ENCODE results near the gene GNAI3. TPM values are rescaled to one million over a fixed set of nuclear protein-coding genes. Genes with fewer than 3 reads are reported as not detected.

GNAI3 gene
- total and polyA plus RNA-seq, 2 of the 8 experiments (the other 6 are each of a cell fraction or from before 2014, with no cell fraction given): 4.0 to 9.8 TPM

GRCh38 chr1:109625176-109625575, 76.8 kb downstream of the GNAI3 start:
- Histone ChIP-seq H2BK20ac (ENCODE audit: low read length) (no peak overlapping the region), H4K91ac (replicated peaks; ENCODE audit: insufficient read length, low read length) (no peak overlapping the region), H3K23ac (ENCODE audit: insufficient read length) (no peak overlapping the region), H4K5ac (ENCODE audit: insufficient read length, low read depth, low read length) (no peak overlapping the region), H3K4ac (replicated peaks; ENCODE audit: insufficient read length, low read depth, low read length) (no peak overlapping the region), H2BK5ac (ENCODE audit: low read depth, low read length) (no peak overlapping the region), H2BK15ac (ENCODE audit: low read length) (no peak overlapping the region), H3K18ac (ENCODE audit: extremely low read depth, low read length) (no peak overlapping the region), H3K4me3 (ENCODE audit: extremely low read depth in 1 of 4, insufficient read depth in 2 of 4, low read depth in 3 of 4, low read length in 4 of 4) (no peak overlapping the region), H3K23me2 (ENCODE audit: low read depth, low read length) (peaks cover 6% of the 10 kb centered on the region), H2AK5ac (ENCODE audit: low read depth, low read length) (0 out of 2 replicates have a peak overlapping the region, but pooled peaks have one; percentile 53), H3K27me3 (replicated peaks in 1 of 4; ENCODE audit: control insufficient read depth in 3 of 4, extremely low read depth in 1 of 4, insufficient read depth in 3 of 4, low read length in 3 of 4) (no peaks in the 10 kb centered on the region), H2AFZ (ENCODE audit: low read length) (no peak overlapping the region), H3K9me3 (ENCODE audit: insufficient read depth in 2 of 2, low read depth in 1 of 2, low read length in 1 of 2) (no peaks in the 10 kb centered on the region), H3K9ac (replicated peaks in 1 of 4; ENCODE audit: extremely low read depth in 1 of 4, low read depth in 3 of 4, low read length in 3 of 4) (peak overlapping the region in 1 of 4 experiments; percentile 7; a peak in 1 of 7 replicates), H2BK12ac (ENCODE audit: low read depth, low read length) (no peak overlapping the region), H2BK120ac (replicated peaks; ENCODE audit: low read depth, low read length) (no peak overlapping the region), H3K79me2 (ENCODE audit: control insufficient read depth in 1 of 2, insufficient read depth in 2 of 2, low read length in 2 of 2) (peaks cover 0 to 37% of the 10 kb centered on the region in 2 experiments; a peak in 2 of 4 replicates), H3K4me2 (ENCODE audit: insufficient read depth in 1 of 2, low read depth in 2 of 2, low read length in 2 of 2) (no peak overlapping the region), H4K8ac (ENCODE audit: extremely low read depth, insufficient read depth, low read length) (peak overlapping the region; percentile 71; the same call in 1 of the 2 replicates), H3K14ac (ENCODE audit: insufficient read length) (no peak overlapping the region), H3K79me1 (ENCODE audit: low read depth, low read length) (peaks cover 17% of the 10 kb centered on the region), H3K56ac (replicated peaks; ENCODE audit: insufficient read length, low read depth, low read length) (no peak overlapping the region), H3K4me1 (replicated peaks in 1 of 4; ENCODE audit: control insufficient read depth in 3 of 4, insufficient read depth in 4 of 4, low read length in 3 of 4) (peaks cover 0 to 9% (median 5%) of the 10 kb centered on the region in 4 experiments; a peak in 5 of 7 replicates), H3K27ac (ENCODE audit: low read depth, low read length) (no peak overlapping the region), H4K20me1 (replicated peaks in 1 of 2; ENCODE audit: control insufficient read depth in 1 of 2, insufficient read depth in 2 of 2, low read length in 2 of 2) (peaks cover 5 to 34% of the 10 kb centered on the region in 2 experiments), H3K36me3 (ENCODE audit: control insufficient read depth in 2 of 4, insufficient read depth in 4 of 4, low read length in 3 of 4) (peaks cover 11 to 27% (median 19%) of the 10 kb centered on the region in 4 experiments; a peak in 7 of 8 replicates)
- 72% methylated on average over 3 of the region's 16 CpGs; no CpG with 5 or more reads in 1 of the 2 experiments for WGBS, 2 experiments (ENCODE audit: extremely low coverage in 1 of 2, insufficient coverage in 1 of 2, insufficient read length in 1 of 2, insufficient replicate concordance in 2 of 2, low coverage in 1 of 2, low lambda C conversion rate in 2 of 2, missing lambda C conversion rate in 1 of 2)
- CTCF ChIA-PET (ENCODE audit: partially characterized antibody): interaction anchor here (1.0 to 10.4 kb wide), 10 partner anchors 12 to 147 kb away, joined by 3 to 73 read pairs (median 6); partner anchors contain the start of gene GNAI3
- POLR2A ChIA-PET (ENCODE audit: partially characterized antibody): interaction anchor here (1.3 to 3.0 kb wide), 4 partner anchors 8 to 76 kb away, joined by 3 to 16 read pairs (median 9); partner anchors contain the start of gene GNAI3
- TF ChIP-seq CREB1 (IDR thresholded peaks at IDR 0.05) (no peak), NRF1 (IDR thresholded peaks at IDR 0.05; ENCODE audit: low read depth, low read length) (no peak), GABPA (IDR thresholded peaks at IDR 0.05; ENCODE audit: borderline replicate concordance, insufficient read depth, low read length) (no peak), E2F6 (IDR thresholded peaks at IDR 0.05) (no peak), JUN (IDR thresholded peaks at IDR 0.05; ENCODE audit: low read depth, low read length) (no peak), TAF7 (optimal IDR thresholded peaks at IDR 0.05; ENCODE audit: borderline replicate concordance, low read depth, low read length) (no peak), ATF3 (IDR thresholded peaks at IDR 0.05; ENCODE audit: insufficient read depth, low read depth, low read length) (no peak), RBBP5 (IDR thresholded peaks at IDR 0.05; ENCODE audit: borderline replicate concordance, low read depth, low read length) (no peak), KDM4A (IDR thresholded peaks at IDR 0.05; ENCODE audit: low read depth, low read length, severe bottlenecking) (no peak)
- FAIRE-seq: no peak
- DNase-seq (ENCODE audit: low read depth in 1 of 2, low spot score in 2 of 2): no peak

Data from H1 (cell line).